H1 (cell line): ENCODE measurements around the gene PEPD.

Source experiments
- EZH2 ChIP-seq: fragments of 200-600 bp; sonication (generic); IDR thresholded peaks from 2 replicates; pipeline ENCODE4 v1.7.1; 2012; ENCODE audit warnings: low read depth, mild to moderate bottlenecking, moderate library complexity, low read length, inconsistent platforms; ENCODE audit not compliant: severe bottlenecking
- POLR2AphosphoS5 ChIP-seq: IDR thresholded peaks from 2 replicates; pipeline ENCODE4 v1.6.1; 2011; ENCODE audit warnings: low read depth, low read length
- TF ChIP-seq, protein P1 (sequence below), 3 experiments: IDR thresholded peaks; 1 replicate in 2 of 3; 2 replicates in 1 of 3; pipeline versions ENCODE4 v1.5.1 to v1.6.1; 2011; ENCODE audit warnings: low read length in 3 of 3, mild to moderate bottlenecking in 3 of 3, inconsistent platforms in 2 of 3, low read depth in 1 of 3, moderate library complexity in 1 of 3; ENCODE audit not compliant: insufficient read depth in 1 of 3; ENCODE audit errors: control extremely low read depth in 1 of 3

- TF ChIP-seq EZH2 (no peak), POLR2AphosphoS5 (no peak)
- TF ChIP-seq, protein P1, sequence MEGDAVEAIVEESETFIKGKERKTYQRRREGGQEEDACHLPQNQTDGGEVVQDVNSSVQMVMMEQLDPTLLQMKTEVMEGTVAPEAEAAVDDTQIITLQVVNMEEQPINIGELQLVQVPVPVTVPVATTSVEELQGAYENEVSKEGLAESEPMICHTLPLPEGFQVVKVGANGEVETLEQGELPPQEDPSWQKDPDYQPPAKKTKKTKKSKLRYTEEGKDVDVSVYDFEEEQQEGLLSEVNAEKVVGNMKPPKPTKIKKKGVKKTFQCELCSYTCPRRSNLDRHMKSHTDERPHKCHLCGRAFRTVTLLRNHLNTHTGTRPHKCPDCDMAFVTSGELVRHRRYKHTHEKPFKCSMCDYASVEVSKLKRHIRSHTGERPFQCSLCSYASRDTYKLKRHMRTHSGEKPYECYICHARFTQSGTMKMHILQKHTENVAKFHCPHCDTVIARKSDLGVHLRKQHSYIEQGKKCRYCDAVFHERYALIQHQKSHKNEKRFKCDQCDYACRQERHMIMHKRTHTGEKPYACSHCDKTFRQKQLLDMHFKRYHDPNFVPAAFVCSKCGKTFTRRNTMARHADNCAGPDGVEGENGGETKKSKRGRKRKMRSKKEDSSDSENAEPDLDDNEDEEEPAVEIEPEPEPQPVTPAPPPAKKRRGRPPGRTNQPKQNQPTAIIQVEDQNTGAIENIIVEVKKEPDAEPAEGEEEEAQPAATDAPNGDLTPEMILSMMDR (IDR thresholded peaks at IDR 0.05; ENCODE audit: control extremely low read depth in 1 of 3, insufficient read depth in 1 of 3, low read depth in 1 of 3, low read length in 3 of 3), result no peak
Observed at GRCh38 chr19:33512021-33512420, 9.6 kb downstream of the PEPD start.
